ENCODE results near the gene NUDT19.

GRCh38 chr19:32743021-32743420 lies 51.4 kb downstream of the NUDT19 start:
- TF ChIP-seq CTCF (IDR thresholded peaks at IDR 0.05; ENCODE audit: low read length), result no peak
- TF ChIP-seq EZH2phosphoT487 (IDR thresholded peaks at IDR 0.05; ENCODE audit: low read length), result no peak

Data from MM.1S (cell line).